Measurements from ENCODE around the gene THRB.

Gene THRB

GRCh38 chr3:24215502-24215901, 279.1 kb downstream of the THRB start:
- no peak for DNase-seq

- no peak for DNase-seq
Observed at GRCh38 chr3:24211381-24211780, 283.3 kb downstream of the THRB start.

- no peak for DNase-seq
Observed at GRCh38 chr3:24202071-24202470, 292.6 kb downstream of the THRB start.

GRCh38 chr3:24201301-24201700, 293.3 kb downstream of the THRB start:
- DNase-seq: no peak

- DNase-seq: no peak
Observed at GRCh38 chr3:24199775-24200247, 294.8 kb downstream of the THRB start.

GRCh38 chr3:24199300-24199699, 295.4 kb downstream of the THRB start:
- DNase-seq: no peak

- DNase-seq: no peak
Observed at GRCh38 chr3:24198728-24199127, 295.9 kb downstream of the THRB start.

- DNase-seq: no peak
Observed at GRCh38 chr3:24197809-24198208, 296.8 kb downstream of the THRB start.

- no peak for DNase-seq
Observed at GRCh38 chr3:24196526-24196925, 298.1 kb downstream of the THRB start.

GRCh38 chr3:24195504-24196230, 299.0 kb downstream of the THRB start:
- DNase-seq: no peak

- no peak for DNase-seq
Observed at GRCh38 chr3:24192469-24193056, 302.1 kb downstream of the THRB start.

GRCh38 chr3:24191801-24192403, 302.7 kb downstream of the THRB start:
- DNase-seq: no peak

GRCh38 chr3:24190256-24190655, 304.4 kb downstream of the THRB start:
- DNase-seq: no peak

GRCh38 chr3:24185738-24186384, 308.8 kb downstream of the THRB start:
- peak; percentile 14 for DNase-seq

- DNase-seq: no peak
Observed at GRCh38 chr3:24184528-24185176, 310.0 kb downstream of the THRB start.

- DNase-seq: no peak
Observed at GRCh38 chr3:24182756-24183155, 311.9 kb downstream of the THRB start.

- no peak for DNase-seq
Observed at GRCh38 chr3:24181256-24181655, 313.4 kb downstream of the THRB start.

GRCh38 chr3:24180616-24181015, 314.0 kb downstream of the THRB start:
- DNase-seq: no peak

- DNase-seq: no peak
Observed at GRCh38 chr3:24177201-24177600, 317.4 kb downstream of the THRB start.

- DNase-seq: no peak
Observed at GRCh38 chr3:24174614-24175013, 320.0 kb downstream of the THRB start.

- DNase-seq: no peak
Observed at GRCh38 chr3:24168977-24169376, 325.7 kb downstream of the THRB start.

- DNase-seq: no peak
Observed at GRCh38 chr3:24167429-24167828, 327.2 kb downstream of the THRB start.

- DNase-seq: no peak
Observed at GRCh38 chr3:24166515-24166914, 328.1 kb downstream of the THRB start.

Measured in CD4-positive, alpha-beta T cell treated with Interleukin-6 for 4 hours (primary cell).